ENCODE measurements around the gene KHK.

The KHK gene

DNA sequence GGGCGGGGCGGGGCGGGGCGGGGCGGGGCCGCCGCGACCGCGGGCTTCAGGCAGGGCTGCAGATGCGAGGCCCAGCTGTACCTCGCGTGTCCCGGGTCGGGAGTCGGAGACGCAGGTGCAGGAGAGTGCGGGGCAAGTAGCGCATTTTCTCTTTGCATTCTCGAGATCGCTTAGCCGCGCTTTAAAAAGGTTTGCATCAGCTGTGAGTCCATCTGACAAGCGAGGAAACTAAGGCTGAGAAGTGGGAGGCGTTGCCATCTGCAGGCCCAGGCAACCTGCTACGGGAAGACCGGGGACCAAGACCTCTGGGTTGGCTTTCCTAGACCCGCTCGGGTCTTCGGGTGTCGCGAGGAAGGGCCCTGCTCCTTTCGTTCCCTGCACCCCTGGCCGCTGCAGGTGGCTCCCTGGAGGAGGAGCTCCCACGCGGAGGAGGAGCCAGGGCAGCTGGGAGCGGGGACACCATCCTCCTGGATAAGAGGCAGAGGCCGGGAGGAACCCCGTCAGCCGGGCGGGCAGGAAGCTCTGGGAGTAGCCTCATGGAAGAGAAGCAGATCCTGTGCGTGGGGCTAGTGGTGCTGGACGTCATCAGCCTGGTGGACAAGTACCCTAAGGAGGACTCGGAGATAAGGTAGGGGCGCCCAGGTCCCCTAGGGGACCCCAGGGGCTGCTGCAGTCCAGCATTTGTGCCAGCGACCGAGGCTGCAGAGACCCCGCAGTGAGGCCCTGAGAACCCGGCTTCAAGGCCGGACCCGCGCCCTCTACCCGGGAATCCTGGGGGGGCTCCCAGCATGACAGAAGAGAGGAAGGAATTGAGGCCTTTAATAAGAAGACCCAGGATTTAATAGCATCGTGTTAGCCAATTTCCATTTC, at the start of gene KHK:
Gene KHK, plus strand, starts transcription at position 49 of the 870 bp plus-strand sequence. Its CDS starts 488 bp downstream, at position 537.
- peak in 30 of 51 donors; percentile 28 to 74 (median 53) for DNase-seq

DNA sequence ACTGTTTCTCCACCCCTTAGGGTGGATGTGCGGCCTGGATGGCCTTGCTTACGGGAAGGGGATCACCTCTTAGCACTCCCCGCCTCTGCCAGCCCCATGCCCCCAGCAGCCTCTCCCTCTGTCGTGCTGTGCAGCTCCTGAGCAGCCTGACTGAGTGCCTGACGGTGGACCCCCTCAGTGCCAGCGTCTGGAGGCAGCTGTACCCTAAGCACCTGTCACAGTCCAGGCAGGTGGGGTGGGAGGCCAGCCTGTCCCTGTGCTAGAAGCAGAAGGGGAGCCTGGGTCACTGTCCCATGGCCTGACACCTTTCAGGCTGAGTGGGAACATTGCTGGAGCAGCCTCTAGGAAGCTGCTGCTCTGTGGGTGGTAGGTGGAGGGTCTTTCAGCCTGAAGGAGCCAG, 48.6 kb upstream of the KHK start:
- DNase-seq: no peak

DNA sequence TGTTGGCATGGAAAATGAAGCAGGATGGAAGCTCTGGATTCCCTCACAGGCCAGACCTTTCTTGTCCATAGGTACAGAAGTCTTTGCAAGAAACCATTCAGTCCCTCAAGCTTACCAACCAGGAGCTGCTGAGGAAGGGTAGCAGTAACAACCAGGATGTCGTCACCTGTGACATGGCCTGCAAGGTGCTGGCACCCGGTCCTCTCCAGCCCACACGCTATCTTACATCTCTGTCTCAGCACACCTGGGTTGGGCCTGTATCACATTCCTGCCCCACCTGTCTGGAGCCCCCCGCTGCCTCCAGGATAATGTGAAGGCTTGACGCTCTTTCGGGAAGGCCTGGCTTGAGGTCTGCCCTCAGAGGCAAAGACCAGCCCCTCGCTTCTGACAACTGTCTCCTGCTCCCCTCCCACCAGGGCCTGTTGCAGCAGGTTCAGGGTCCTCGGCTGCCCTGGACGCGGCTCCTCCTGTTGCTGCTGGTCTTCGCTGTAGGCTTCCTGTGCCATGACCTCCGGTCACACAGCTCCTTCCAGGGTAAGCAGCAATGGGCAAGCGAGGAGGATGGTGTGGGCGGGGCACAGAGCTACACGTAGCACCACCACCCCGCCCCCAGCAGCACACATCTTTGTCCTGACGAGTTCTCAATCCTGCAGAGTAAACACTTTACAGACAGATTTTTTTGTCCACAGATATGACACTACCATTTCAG, 47.8 kb upstream of the KHK start:
- DNase-seq: no peak

DNA sequence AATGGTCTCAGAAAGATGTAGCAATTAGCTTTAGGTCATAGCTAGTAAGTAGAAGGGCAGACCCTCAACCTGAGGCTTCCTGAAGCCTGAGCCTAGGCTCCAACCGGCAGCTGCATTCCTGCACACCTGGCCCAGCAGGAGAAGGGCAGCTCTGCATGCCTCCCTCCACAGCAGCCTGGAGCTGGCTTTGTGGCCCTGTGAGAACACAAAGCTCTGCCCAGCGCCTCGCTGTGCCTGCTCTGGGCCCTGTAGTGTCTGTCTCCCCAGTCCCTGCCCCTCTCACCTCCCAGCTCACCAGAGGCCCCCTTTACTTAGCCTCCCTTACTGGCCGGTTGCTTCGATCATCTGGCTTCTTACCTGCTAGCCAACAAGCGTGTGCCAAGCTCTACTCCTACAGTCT, 47.1 kb upstream of the KHK start:
- no peak for DNase-seq

DNA sequence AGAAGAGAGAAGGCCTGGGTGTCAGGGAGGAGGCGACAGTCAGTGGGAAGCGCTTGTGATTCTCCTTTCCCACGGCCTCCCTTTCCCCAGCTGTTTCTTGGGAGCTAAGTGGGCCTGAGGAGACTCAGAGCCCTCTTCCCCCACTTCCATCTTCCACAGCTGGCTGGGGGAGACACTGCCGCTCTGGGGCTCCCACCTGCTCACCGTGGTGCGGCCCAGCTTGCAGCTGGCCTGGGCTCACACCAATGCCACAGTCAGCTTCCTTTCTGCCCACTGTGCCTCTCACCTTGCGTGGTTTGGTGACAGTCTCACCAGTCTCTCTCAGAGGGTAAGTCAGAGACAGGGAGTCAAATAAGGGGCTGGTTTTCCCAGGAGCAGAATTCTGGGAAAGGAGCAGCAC, 46.7 kb upstream of the KHK start:
- DNase-seq: no peak

DNA sequence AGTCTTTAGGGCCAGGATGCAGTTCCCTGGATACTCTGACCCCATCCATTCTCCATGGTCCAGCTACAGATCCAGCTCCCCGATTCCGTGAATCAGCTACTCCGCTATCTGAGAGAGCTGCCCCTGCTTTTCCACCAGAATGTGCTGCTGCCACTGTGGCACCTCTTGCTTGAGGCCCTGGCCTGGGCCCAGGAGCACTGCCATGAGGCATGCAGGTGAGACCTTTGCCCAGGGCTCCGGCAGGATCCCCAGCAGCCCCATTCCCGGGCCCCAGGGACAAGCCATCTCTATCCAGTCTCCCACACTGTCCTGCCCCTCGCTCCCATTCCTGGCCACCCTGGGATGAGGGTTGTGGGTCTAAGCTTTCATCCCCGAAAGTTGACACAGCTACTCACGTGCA, 46.3 kb upstream of the KHK start:
- DNase-seq: no peak

DNA sequence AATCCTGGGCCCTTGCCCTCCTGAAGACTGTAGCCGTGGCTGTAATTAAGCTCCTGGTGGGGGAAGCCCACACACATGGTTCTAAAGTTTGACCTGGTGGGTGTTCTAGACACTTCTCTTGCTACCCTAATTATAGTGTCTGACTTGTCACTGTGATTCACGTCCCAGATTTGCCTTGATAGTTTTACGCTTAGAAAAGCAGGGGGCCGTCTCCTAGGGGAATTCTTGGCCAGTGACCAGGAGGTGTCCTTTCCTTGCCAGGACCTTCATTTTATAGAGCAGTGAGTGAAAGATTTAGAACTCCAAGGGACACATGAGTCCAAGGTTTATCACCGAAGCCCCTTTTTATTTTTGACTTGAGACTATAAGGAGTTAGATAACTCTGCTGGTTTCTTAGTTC, 44.8 kb upstream of the KHK start:
- peak in 1 of 51 donors; percentile 5 for DNase-seq

DNA sequence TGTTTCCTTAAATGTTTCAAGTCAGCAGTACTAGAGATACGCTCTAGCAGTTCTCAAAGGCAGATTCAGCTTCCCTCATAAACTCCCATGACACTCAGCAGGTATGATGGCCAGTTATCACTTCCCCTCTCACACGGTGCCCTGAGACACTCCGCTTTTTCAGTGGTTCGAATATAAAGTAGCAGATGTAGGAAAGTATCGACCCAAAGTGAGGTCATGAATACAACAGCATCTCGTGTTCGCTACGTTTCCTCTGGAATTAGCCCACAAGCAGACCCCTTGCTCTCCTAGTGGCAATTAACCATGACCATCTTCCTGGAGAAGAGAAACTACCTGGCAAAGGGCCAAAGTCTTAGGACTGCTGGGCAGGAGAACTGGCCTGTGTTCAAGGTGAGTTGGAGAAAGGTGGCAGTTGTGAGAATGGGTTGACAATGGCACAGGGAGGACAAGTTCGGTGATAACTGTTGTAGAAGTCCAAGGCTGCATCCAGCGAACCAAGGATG, 44.4 kb upstream of the KHK start:
- DNase-seq: no peak

DNA sequence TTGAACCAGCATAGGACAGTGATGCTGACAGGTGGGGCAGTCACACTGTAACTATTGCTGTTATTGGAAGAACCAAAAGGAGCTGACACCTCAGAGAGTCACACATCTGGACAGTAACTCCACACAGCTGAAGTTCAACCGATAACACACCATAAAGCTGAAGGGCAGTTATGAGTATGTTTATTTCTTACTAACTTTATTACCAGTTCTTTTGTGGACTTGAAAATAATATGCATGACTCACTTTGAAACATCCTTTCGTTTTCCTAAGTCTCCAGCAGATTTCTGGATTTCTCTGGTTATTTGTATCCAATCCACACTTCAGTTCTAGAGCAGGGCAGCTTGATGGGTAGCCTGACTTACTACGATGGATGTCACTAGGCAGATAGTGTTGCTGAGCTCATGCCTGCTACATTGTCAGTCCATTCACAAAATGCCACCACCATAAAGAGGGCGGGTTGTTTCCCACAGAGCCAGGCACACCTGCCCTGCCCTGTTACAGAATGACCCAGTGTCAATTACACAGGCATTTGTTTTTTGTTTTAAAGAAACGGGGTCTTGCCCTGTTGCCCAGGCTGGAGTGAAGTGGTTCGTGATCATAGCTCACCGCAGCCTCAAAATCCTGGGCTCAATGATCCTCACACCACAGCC, 43.5 kb upstream of the KHK start:
- DNase-seq: no peak

DNA sequence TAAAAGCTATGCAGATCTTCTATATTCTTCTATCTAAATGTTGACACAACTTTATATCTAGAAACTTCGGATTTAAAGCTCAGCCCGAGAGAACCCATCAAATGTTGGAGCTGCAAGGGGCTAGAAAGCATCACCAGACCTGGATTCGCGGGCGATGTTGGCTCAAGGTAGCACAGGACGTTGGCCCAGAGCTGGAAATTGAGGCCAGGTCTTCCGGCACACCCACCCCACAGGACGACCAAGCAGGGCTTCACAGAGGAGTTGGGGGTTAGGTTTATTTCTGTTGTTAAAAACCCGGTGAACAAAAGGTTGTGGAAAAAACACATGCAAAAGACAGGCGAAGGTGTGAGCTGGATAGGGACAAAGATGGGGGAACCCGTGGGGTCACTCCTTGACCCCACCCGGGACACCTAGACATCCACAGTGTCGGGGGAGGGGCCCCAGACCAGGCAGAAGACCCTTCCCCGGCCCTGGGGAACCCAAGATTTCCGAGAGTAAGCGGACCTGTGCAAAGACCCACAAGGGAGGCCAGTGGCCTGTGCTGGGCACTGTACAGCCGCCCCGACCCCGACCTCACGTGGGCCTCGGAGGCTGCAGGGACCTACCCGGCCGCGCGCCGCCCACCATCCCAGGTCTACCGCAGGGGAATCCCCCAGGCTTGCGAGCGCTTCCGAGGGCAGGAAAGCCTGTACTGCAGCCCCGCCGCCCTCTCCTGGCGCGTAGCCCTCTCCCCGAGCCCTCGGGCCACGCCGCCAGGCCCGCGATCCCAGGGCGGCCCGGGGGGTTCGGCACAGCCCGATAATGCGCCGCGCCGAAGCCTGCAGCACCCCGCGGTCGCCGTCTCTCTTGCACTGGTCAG, 36.9 kb upstream of the KHK start:
- DNase-seq: peak in 15 of 51 donors; percentile 17 to 61 (median 46)

DNA sequence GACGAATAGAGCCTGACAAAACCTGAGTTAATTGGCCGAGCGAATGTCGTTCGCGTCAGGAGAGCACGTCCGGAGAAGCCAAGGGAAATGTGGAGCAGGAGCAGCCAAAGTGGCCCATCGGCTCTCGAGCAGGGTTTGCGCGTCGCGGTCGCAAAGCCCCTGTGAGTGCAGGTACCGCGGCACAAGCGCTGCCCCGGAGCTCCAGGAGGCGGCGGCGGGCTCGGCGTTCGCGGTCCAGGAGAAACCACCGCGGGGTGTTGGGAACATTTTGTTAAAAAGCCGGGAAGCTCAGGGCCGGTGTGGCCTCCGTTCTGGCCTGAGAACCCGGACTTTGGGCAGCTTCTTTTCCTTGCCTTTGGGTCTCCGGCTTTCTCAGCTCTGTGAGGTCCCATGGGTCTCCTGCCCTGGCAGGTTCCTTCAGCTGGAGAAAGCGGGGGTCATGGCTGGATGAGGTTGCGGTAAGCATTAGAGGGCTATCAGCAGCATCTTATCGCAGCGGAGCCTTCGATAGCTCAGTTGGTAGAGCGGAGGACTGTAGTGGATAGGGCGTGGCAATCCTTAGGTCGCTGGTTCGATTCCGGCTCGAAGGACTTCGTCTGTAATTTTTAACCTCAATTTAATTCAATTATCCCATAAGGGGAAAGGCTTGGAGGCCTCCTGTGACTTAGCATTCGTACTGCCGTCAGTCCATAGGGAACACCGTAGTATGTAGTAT, 36.1 kb upstream of the KHK start:
- peak; percentile 47 to 96 (median 84) for DNase-seq

DNA sequence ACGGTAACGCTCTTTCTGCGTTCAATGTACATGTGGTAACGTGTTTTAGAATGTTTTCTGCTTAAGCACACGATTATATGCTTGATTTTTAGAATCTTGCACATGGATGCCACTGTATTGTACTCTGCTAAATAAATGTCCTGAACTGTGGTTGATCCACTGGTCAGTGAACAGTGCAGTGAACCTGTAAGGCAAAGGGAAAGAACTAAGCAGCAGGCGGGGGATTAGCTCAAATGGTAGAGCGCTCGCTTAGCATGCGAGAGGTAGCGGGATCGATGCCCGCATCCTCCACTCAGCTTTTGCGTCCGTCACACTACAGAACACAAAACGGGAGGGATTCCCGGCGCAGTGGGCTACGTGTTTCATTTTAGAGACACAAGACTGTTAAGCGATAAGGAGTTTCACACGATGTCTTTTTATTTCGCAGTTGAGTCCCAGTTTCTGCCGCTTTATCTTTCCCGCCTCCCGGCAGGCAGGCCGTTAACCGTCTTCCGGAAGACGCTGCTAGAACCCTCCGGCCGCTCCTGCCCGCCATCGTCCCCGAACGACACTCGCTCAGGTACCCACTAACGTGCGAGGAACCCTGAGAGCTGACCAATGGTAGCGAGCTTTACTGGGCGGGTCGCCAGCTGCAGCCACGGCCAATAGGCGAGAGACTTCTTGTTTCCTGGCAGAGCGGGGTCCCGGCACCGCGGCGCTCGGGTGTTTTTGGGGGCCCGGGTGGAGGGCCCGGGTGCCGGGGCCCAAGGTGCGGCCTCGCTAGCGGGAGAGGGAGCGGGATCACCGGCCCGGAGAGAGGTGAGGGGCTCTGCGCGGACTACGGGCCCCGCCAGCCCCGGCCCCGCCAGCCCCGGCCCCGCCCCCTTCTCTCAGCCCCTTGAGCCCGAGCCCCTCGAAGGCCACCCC, 35.3 kb upstream of the KHK start, which contains the start of gene AGBL5:
Gene AGBL5, plus strand, starts transcription at position 673 of the 906 bp plus-strand sequence. CDS start 1,291 bp downstream, outside the sequence.
- DNase-seq: peak; percentile 66 to 96 (median 89)

DNA sequence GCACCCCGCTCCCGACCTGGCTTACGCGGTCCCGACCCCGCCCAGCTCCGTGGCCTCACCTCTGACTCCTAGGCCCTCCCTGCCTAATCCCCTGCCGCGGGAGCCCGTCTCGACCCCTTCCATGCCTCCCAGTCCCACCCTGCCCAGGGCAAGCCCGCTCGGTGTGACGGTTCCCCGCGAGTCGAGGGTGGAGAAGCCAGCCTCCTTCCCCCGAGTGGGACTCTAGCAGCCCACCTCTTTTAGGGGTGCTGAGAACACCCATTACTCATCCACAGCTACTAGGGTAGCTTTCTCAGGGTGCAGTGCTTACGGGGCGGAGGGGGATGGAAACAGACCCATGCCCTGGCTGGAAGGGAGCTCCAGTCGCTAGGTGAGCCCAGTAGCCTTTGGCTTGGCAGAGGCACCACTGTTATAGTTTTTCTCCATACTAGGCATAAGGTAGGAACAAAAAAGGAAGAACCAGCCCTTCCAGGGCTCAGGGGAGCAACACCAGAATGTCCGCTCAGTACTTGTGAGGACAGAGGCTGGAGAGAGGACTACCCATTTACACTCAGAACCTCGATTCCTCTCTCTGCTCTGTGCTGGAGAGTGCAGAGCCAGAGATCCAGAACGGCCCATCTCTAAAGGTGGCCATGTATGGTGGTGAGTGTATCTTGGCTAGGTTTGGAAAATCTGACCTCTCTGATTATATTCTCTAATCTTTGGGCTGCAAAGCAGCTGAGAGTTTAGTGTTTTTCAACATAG, 34.5 kb upstream of the KHK start:
- peak in 19 of 51 donors; percentile 19 to 70 (median 42) for DNase-seq

DNA sequence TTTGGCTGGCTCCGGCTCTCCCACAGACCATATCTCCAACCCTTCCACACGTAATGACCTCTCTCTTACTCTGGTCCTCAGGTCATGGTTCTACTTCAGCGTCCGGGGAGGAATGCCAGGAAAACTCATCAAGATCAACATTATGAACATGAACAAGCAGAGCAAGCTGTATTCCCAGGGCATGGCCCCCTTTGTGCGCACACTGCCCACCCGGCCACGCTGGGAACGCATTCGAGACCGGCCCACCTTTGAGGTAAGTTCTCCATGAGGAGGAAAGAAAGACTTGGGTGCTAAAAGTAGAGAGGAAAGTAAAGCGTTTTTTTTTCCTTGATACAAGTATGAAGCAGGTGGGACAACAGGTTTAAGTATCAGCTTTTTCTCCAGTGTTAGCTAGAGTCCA, 33.3 kb upstream of the KHK start:
- DNase-seq: no peak

DNA sequence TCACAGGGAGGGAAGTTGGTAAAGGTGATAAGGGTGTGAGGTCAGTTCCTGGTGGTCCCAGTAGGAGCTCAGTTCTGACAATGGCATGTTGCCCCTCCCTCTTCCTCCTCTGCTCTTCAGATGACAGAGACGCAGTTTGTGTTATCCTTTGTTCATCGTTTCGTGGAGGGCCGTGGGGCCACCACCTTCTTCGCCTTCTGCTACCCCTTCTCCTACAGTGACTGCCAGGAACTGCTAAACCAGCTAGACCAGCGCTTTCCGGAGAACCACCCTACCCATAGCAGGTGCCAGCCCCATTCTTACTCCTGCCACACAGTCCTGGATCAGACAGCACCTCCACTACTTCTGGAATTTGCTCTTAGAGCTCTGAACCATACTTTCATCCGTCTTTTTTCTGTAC, 32.8 kb upstream of the KHK start:
- DNase-seq: no peak

DNA sequence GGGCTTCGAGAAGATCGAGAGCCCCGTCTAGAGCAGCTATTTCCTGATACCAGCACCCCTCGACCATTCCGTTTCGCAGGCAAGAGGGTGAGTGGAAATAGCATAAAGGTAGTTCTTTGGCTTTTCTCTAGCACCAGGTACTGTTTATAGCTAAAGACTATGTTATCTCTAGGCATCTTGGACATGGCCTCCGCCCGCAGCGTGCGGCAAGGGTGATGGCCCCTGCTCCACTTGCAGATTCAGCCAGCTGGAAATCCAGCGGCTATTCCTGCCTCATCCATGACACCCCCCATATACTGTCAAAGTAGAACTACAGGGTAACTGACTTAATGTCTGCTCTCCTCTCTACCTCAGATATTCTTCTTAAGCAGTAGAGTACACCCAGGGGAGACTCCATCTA, 31.9 kb upstream of the KHK start:
- no peak for DNase-seq

DNA sequence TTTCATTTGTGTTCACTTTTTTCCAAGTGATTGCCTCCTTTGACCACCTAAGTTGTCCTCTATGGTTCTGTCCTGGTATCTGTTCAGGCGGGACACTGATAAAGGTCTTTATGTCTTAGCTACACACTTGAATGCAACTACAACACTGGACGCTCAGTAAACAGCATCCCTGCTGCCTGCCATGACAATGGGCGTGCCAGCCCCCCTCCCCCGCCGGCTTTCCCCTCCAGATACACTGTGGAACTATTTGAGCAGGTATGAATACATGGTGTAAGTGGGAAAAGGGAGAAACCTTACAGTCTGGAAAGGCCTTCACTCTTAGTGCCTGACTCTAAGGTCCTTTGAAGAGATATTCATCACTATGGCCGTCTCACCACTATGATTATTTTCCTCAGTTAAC, 29.4 kb upstream of the KHK start:
- no peak for DNase-seq

DNA sequence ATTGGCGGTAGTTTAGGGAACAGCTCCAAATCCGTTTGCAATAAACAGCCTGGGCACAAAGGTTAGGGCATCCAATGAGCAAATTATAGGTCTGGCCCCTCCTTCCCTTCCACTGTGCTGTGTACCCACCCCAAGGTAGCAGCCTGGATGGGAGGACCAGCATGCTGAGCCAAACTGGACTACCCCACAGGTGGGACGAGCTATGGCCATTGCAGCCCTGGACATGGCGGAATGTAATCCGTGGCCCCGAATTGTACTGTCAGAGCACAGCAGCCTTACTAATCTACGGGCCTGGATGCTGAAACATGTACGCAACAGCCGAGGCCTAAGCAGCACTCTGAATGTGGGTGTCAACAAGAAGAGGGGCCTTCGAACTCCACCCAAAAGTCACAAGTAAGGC, 28.4 kb upstream of the KHK start:
- no peak for DNase-seq

Data from hypothalamus (tissue), 51 donors.